ENCODE data around the gene PIP4K2C. TPM values are rescaled to one million over a fixed set of nuclear protein-coding genes. Genes with fewer than 3 reads are reported as not detected.

The PIP4K2C gene
- total RNA-seq, 1 donor from 2014 or later = 17.3 TPM

GRCh38 chr12:57620936-57621496 lies 30.0 kb downstream of the PIP4K2C start:
- peaks cover 20% of the 10 kb centered on the region for H3K4me1 Mint-ChIP-seq
- H3K36me3 Mint-ChIP-seq (ENCODE audit: low read depth) = peaks cover 22% of the 10 kb centered on the region
- no peak overlapping the region for H3K27ac Mint-ChIP-seq (ENCODE audit: unreplicated experiment)
- peaks cover 77% of the 10 kb centered on the region for H3K27me3 Mint-ChIP-seq (ENCODE audit: low read depth)
- H3K9me3 Mint-ChIP-seq = no peaks in the 10 kb centered on the region
- no peak for TF ChIP-seq CTCF (conservative IDR thresholded peaks at IDR 0.05)
- peak overlapping the region; percentile 86 for H3K4me3 Mint-ChIP-seq
- DNase-seq (ENCODE audit: low read depth, low spot score) = no peak

- peak overlapping the region; percentile 86 for H3K4me3 Mint-ChIP-seq
- H3K36me3 Mint-ChIP-seq (ENCODE audit: low read depth) = peaks cover 21% of the 10 kb centered on the region
- no peak overlapping the region for H3K27ac Mint-ChIP-seq (ENCODE audit: unreplicated experiment)
- peak; percentile 81 for DNase-seq (ENCODE audit: low read depth, low spot score)
- peaks cover 20% of the 10 kb centered on the region for H3K4me1 Mint-ChIP-seq
- peaks cover 77% of the 10 kb centered on the region for H3K27me3 Mint-ChIP-seq (ENCODE audit: low read depth)
- H3K9me3 Mint-ChIP-seq = no peaks in the 10 kb centered on the region
- TF ChIP-seq CTCF (conservative IDR thresholded peaks at IDR 0.05) = peak; percentile 96
These were observed 30.7 kb downstream of the PIP4K2C start for GRCh38 chr12:57621497-57622292.

GRCh38 chr12:57622293-57623245 lies 31.6 kb downstream of the PIP4K2C start:
- Mint-ChIP-seq H3K9me3 (no peaks in the 10 kb centered on the region), H3K36me3 (ENCODE audit: low read depth) (peaks cover 20% of the 10 kb centered on the region), H3K27me3 (ENCODE audit: low read depth) (peaks cover 77% of the 10 kb centered on the region), H3K27ac (ENCODE audit: unreplicated experiment) (no peak overlapping the region), H3K4me1 (peaks cover 20% of the 10 kb centered on the region), H3K4me3 (peak overlapping the region; percentile 86)
- no peak for TF ChIP-seq CTCF (conservative IDR thresholded peaks at IDR 0.05)
- DNase-seq (ENCODE audit: low read depth, low spot score) = no peak

DNA sequence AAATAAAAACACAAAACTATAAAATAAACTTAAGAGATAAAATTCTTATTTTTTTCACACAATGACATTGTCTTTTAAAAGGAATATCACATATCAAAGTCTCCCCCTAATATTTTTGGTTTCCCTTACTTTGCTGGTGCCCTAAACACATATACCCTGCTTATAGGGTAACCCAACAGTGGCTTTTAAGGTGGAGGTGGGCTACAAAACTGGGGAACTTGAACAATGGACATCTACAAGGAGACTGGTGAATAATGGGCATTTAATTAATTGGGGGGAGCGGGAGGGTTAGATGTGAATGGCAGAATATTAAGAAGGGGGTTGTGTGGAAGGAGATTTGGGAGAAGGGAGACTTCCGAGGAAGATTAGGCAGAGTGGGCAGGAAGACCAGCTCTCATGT lies 32.4 kb downstream of the PIP4K2C start:
- H3K4me3 Mint-ChIP-seq = no peak overlapping the region
- H3K27me3 Mint-ChIP-seq (ENCODE audit: low read depth) = peaks cover 75% of the 10 kb centered on the region
- no peaks in the 10 kb centered on the region for H3K9me3 Mint-ChIP-seq
- no peak for DNase-seq (ENCODE audit: low read depth, low spot score)
- no peak overlapping the region for H3K27ac Mint-ChIP-seq (ENCODE audit: unreplicated experiment)
- no peak for TF ChIP-seq CTCF (conservative IDR thresholded peaks at IDR 0.05)
- peaks cover 13% of the 10 kb centered on the region for H3K36me3 Mint-ChIP-seq (ENCODE audit: low read depth)
- H3K4me1 Mint-ChIP-seq = peaks cover 20% of the 10 kb centered on the region

GRCh38 chr12:57623811-57624390 lies 32.9 kb downstream of the PIP4K2C start:
- peak overlapping the region; percentile 44 for H3K4me3 Mint-ChIP-seq
- H3K27ac Mint-ChIP-seq (ENCODE audit: unreplicated experiment) = no peak overlapping the region
- peaks cover 73% of the 10 kb centered on the region for H3K27me3 Mint-ChIP-seq (ENCODE audit: low read depth)
- peaks cover 20% of the 10 kb centered on the region for H3K4me1 Mint-ChIP-seq
- TF ChIP-seq CTCF (conservative IDR thresholded peaks at IDR 0.05) = no peak
- H3K36me3 Mint-ChIP-seq (ENCODE audit: low read depth) = peaks cover 11% of the 10 kb centered on the region
- H3K9me3 Mint-ChIP-seq = no peaks in the 10 kb centered on the region
- no peak for DNase-seq (ENCODE audit: low read depth, low spot score)

Data from neural crest cell (in vitro differentiated cells).